Neural cell (in vitro differentiated cells): ENCODE measurements around the gene CTSZ. TPM values are rescaled to one million over a fixed set of nuclear protein-coding genes. Genes with fewer than 3 reads are reported as not detected.

ENCODE experiments used
- H2AFZ ChIP-seq: fragments of 200-600, 300-800 bp; sonication (generic), shearing (Covaris generic); 2 replicates; pipeline ENCODE4 v1.6.0; 2014; ENCODE audit warnings: low read depth, mild to moderate bottlenecking, antibody characterized with exemption, low read length, moderate library complexity
- H3F3A ChIP-seq: fragments of 200-600 bp; shearing (Covaris generic); 2 replicates; pipeline ENCODE4 v1.6.1; 2016; ENCODE audit warnings: mild to moderate bottlenecking, moderate library complexity, mixed read lengths, antibody characterized with exemption, low read length; ENCODE audit not compliant: insufficient read depth, poor library complexity, severe bottlenecking
- H3K27ac ChIP-seq: fragments of 200-600, 300-800 bp; sonication (generic), shearing (Covaris generic); 2 replicates; pipeline ENCODE4 v1.5.1; 2014; ENCODE audit warnings: mild to moderate bottlenecking, low read length, moderate library complexity
- H3K27me3 ChIP-seq: fragments of 300-800, 200-600 bp; sonication (generic), shearing (Covaris generic); 2 replicates; pipeline ENCODE4 v1.6.0; 2014; ENCODE audit warnings: mild to moderate bottlenecking, low read depth, low read length, moderate library complexity; ENCODE audit not compliant: insufficient read depth
- H3K36me3 ChIP-seq: fragments of 300-800, 200-600 bp; sonication (generic), shearing (Covaris generic); 2 replicates; pipeline ENCODE4 v1.5.1; 2014; ENCODE audit warnings: mild to moderate bottlenecking, antibody characterized with exemption, low read length, moderate library complexity; ENCODE audit not compliant: insufficient read depth
- H3K4me2 ChIP-seq: fragments of 300-800, 200-600 bp; sonication (generic), shearing (Covaris generic); 2 replicates; pipeline ENCODE4 v1.6.0; 2014; ENCODE audit warnings: mild to moderate bottlenecking, low read length
- H3K4me3 ChIP-seq: fragments of 300-800, 200-600 bp; sonication (generic), shearing (Covaris generic); 2 replicates; pipeline ENCODE4 v1.5.1; 2014; ENCODE audit warnings: mild to moderate bottlenecking, low read length, moderate library complexity
- H3K79me2 ChIP-seq: fragments of 200-600 bp; shearing (Covaris generic); replicated peaks from 2 replicates; pipeline ENCODE4 v1.6.0; 2014; ENCODE audit warnings: mild to moderate bottlenecking, low read length, moderate library complexity; ENCODE audit not compliant: insufficient read depth
- H3K9ac ChIP-seq: fragments of 300-800, 200-600 bp; sonication (generic), shearing (Covaris generic); 2 replicates; pipeline ENCODE4 v1.6.1; 2016; ENCODE audit warnings: mild to moderate bottlenecking, low read length, mixed read lengths
- H3K9me2 ChIP-seq: fragments of 200-600 bp; shearing (Covaris generic); 2 replicates; pipeline ENCODE4 v1.6.1; 2016; ENCODE audit warnings: mild to moderate bottlenecking, low read length, mixed read lengths; ENCODE audit not compliant: insufficient read depth
- H3K9me3 ChIP-seq: fragments of 200-600, 300-800 bp; sonication (generic), shearing (Covaris generic); 2 replicates; pipeline ENCODE4 v1.6.1; 2016; ENCODE audit warnings: mild to moderate bottlenecking, mixed run types, low read length, moderate library complexity, mixed read lengths
- H4K20me1 ChIP-seq: fragments of 200-600 bp; shearing (Covaris generic); 2 replicates; pipeline ENCODE4 v1.6.1; 2016; ENCODE audit warnings: mild to moderate bottlenecking, mixed run types; ENCODE audit not compliant: insufficient read depth
- EP300 ChIP-seq: fragments of 450-650 bp; conservative IDR thresholded peaks from 2 replicates; pipeline ENCODE4 v1.6.1; 2014; ENCODE audit warnings: antibody characterized with exemption, mild to moderate bottlenecking, moderate library complexity; ENCODE audit not compliant: poor library complexity, severe bottlenecking
- EZH2 ChIP-seq: fragments of 200-600, 300-800 bp; shearing (Covaris generic), sonication (generic); IDR thresholded peaks from 2 replicates; pipeline ENCODE4 v1.6.1; 2014; ENCODE audit warnings: antibody characterized with exemption, low read length, borderline replicate concordance, mild to moderate bottlenecking; ENCODE audit not compliant: insufficient read depth, poor library complexity, severe bottlenecking
- MXI1 ChIP-seq: fragments of 450-650 bp; conservative IDR thresholded peaks from 2 replicates; pipeline ENCODE4 v1.6.1; 2014; ENCODE audit warnings: antibody characterized with exemption, mild to moderate bottlenecking; ENCODE audit not compliant: poor library complexity, severe bottlenecking
- POLR2AphosphoS5 ChIP-seq: IDR thresholded peaks from 2 replicates; pipeline ENCODE4 v1.6.1; 2012
- RAD21 ChIP-seq: fragments of 450-650 bp; conservative IDR thresholded peaks from 2 replicates; pipeline ENCODE4 v1.6.1; 2014; ENCODE audit warnings: antibody characterized with exemption, mild to moderate bottlenecking, moderate library complexity
- SMC3 ChIP-seq: fragments of 450-650 bp; conservative IDR thresholded peaks from 2 replicates; pipeline ENCODE4 v1.6.1; 2014; ENCODE audit warnings: antibody characterized with exemption, mild to moderate bottlenecking, moderate library complexity; ENCODE audit not compliant: poor library complexity
- TAF1 ChIP-seq: IDR thresholded peaks from 2 replicates; pipeline ENCODE4 v1.6.1; 2012; ENCODE audit warnings: low read depth
- polyA plus RNA-seq: library from polyadenylated mRNA; depleted of rRNA; stranded (reverse); fragments of >200 nt; gene quantifications from 2 replicates; pipeline ENCODE4 v1.2.3, GENCODE V29; 2014
- TF ChIP-seq, protein P1 (sequence below): IDR thresholded peaks from 2 replicates; pipeline ENCODE4 v1.6.1; 2012; ENCODE audit warnings: borderline replicate concordance
- TF ChIP-seq, protein P2 (sequence below): fragments of 450-650 bp; IDR thresholded peaks from 2 replicates; pipeline ENCODE4 v1.5.1; 2014; ENCODE audit warnings: antibody characterized with exemption, mild to moderate bottlenecking, moderate library complexity; ENCODE audit not compliant: poor library complexity, severe bottlenecking

Gene CTSZ
- polyA plus RNA-seq, 1 donor from 2014 or later: 0.31 TPM

GRCh38 chr20:59002388-59002787, 4.7 kb downstream of the CTSZ start:
- H3K9ac ChIP-seq: no peak overlapping the region
- no peak overlapping the region for H2AFZ ChIP-seq
- peaks cover 10% of the 10 kb centered on the region for H3K27me3 ChIP-seq
- no peak overlapping the region for H3K4me3 ChIP-seq
- no peaks in the 10 kb centered on the region for H3K9me3 ChIP-seq
- no peak overlapping the region for H3K27ac ChIP-seq
- H4K20me1 ChIP-seq: no peaks in the 10 kb centered on the region
- no peaks in the 10 kb centered on the region for H3K9me2 ChIP-seq
- H3F3A ChIP-seq: no peaks in the 10 kb centered on the region
- H3K36me3 ChIP-seq: no peaks in the 10 kb centered on the region
- TF ChIP-seq, protein P1, sequence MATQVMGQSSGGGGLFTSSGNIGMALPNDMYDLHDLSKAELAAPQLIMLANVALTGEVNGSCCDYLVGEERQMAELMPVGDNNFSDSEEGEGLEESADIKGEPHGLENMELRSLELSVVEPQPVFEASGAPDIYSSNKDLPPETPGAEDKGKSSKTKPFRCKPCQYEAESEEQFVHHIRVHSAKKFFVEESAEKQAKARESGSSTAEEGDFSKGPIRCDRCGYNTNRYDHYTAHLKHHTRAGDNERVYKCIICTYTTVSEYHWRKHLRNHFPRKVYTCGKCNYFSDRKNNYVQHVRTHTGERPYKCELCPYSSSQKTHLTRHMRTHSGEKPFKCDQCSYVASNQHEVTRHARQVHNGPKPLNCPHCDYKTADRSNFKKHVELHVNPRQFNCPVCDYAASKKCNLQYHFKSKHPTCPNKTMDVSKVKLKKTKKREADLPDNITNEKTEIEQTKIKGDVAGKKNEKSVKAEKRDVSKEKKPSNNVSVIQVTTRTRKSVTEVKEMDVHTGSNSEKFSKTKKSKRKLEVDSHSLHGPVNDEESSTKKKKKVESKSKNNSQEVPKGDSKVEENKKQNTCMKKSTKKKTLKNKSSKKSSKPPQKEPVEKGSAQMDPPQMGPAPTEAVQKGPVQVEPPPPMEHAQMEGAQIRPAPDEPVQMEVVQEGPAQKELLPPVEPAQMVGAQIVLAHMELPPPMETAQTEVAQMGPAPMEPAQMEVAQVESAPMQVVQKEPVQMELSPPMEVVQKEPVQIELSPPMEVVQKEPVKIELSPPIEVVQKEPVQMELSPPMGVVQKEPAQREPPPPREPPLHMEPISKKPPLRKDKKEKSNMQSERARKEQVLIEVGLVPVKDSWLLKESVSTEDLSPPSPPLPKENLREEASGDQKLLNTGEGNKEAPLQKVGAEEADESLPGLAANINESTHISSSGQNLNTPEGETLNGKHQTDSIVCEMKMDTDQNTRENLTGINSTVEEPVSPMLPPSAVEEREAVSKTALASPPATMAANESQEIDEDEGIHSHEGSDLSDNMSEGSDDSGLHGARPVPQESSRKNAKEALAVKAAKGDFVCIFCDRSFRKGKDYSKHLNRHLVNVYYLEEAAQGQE: no peak
- TF ChIP-seq EP300: no peak
- TF ChIP-seq, protein P2, sequence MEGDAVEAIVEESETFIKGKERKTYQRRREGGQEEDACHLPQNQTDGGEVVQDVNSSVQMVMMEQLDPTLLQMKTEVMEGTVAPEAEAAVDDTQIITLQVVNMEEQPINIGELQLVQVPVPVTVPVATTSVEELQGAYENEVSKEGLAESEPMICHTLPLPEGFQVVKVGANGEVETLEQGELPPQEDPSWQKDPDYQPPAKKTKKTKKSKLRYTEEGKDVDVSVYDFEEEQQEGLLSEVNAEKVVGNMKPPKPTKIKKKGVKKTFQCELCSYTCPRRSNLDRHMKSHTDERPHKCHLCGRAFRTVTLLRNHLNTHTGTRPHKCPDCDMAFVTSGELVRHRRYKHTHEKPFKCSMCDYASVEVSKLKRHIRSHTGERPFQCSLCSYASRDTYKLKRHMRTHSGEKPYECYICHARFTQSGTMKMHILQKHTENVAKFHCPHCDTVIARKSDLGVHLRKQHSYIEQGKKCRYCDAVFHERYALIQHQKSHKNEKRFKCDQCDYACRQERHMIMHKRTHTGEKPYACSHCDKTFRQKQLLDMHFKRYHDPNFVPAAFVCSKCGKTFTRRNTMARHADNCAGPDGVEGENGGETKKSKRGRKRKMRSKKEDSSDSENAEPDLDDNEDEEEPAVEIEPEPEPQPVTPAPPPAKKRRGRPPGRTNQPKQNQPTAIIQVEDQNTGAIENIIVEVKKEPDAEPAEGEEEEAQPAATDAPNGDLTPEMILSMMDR: no peak
- TF ChIP-seq MXI1: no peak
- TF ChIP-seq POLR2AphosphoS5: no peak
- no peak for TF ChIP-seq EZH2
- TF ChIP-seq SMC3: no peak
- TF ChIP-seq TAF1: no peak
- no peak for TF ChIP-seq RAD21
- H3K79me2 ChIP-seq: no peaks in the 10 kb centered on the region
- no peak overlapping the region for H3K4me2 ChIP-seq

DNA sequence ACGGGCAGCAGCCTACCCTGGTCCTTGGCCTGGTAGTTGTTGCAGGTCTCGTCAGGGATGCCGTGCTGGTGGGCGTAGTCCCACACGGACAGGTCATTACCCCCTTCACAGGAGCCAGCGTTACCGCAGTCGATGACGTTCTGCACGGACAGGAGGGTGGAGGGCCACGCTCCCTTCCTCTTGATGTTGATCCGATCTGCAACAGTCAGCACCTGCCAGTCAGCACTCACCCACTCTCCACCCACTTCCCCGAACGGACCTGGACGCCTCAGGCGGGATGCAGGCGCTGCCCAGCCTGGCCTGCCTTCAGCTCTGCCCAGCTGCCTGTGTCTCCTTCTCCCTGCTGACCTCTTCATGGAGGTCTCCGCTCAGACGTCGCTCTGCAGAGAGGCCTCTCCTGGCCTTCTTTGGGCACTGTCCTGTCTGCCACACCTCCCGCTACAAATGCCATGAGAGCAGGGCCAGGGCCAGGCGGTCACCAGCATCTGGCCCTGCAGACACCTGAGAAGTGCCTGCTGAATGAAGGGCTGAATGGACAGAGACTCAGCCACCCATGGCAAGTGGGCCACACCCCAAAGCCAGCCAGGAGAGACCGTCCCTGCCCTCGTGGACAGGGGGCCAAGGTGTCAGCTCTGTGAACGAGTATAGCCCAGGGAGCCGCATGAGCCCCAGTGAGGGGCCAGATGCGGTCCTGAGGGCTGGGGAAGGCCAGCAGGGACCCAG, 5.4 kb downstream of the CTSZ start:
- Histone ChIP-seq H2AFZ (no peak overlapping the region), H3K36me3 (no peaks in the 10 kb centered on the region), H4K20me1 (no peaks in the 10 kb centered on the region), H3K4me2 (no peak overlapping the region), H3K9ac (no peak overlapping the region), H3F3A (no peaks in the 10 kb centered on the region), H3K27ac (no peak overlapping the region), H3K9me2 (no peaks in the 10 kb centered on the region), H3K4me3 (no peak overlapping the region), H3K9me3 (no peaks in the 10 kb centered on the region), H3K27me3 (peaks cover 8% of the 10 kb centered on the region), H3K79me2 (no peaks in the 10 kb centered on the region)
- TF ChIP-seq, protein P1: no peak
